IPS-20b (cell line): ENCODE measurements around the gene GDF2.

Source experiments
- H3K27ac ChIP-seq: one replicate; pipeline ENCODE4 v1.5.1; 2013; ENCODE audit warnings: low read length
- H3K27me3 ChIP-seq: 2 replicates; pipeline ENCODE4 v1.6.1; 2013; ENCODE audit warnings: mild to moderate bottlenecking, low read length, inconsistent platforms; ENCODE audit not compliant: insufficient read depth
- H3K36me3 ChIP-seq: 2 replicates; pipeline ENCODE4 v1.6.1; 2013; ENCODE audit warnings: low read depth, mild to moderate bottlenecking, inconsistent platforms, low read length, moderate library complexity; ENCODE audit not compliant: insufficient read depth
- H3K4me1 ChIP-seq: 2 replicates; pipeline ENCODE4 v1.6.1; 2013; ENCODE audit warnings: mild to moderate bottlenecking, control low read depth, inconsistent platforms, low read length, moderate library complexity; ENCODE audit not compliant: insufficient read depth
- H3K4me3 ChIP-seq: 2 replicates; pipeline ENCODE4 v1.5.1; 2013; ENCODE audit warnings: mild to moderate bottlenecking, low read length, inconsistent platforms
- H3K9ac ChIP-seq: 2 replicates; pipeline ENCODE4 v1.6.1; 2013; ENCODE audit warnings: low read depth, mild to moderate bottlenecking, inconsistent platforms, low read length, moderate library complexity
- H3K9me3 ChIP-seq: 2 replicates; pipeline ENCODE4 v1.6.1; 2013; ENCODE audit warnings: mild to moderate bottlenecking, low read depth, low read length, inconsistent platforms; ENCODE audit not compliant: insufficient read depth

Gene GDF2

GRCh38 chr10:47350671-47351640 is 28.7 kb downstream of the GDF2 start:
- Histone ChIP-seq H3K27ac (no peak overlapping the region), H3K27me3 (no peaks in the 10 kb centered on the region), H3K9me3 (no peaks in the 10 kb centered on the region), H3K4me3 (no peak overlapping the region), H3K9ac (no peak overlapping the region), H3K4me1 (no peaks in the 10 kb centered on the region), H3K36me3 (no peaks in the 10 kb centered on the region)

- Histone ChIP-seq H3K27ac (no peak overlapping the region), H3K36me3 (no peaks in the 10 kb centered on the region), H3K4me1 (no peaks in the 10 kb centered on the region), H3K9ac (no peak overlapping the region), H3K9me3 (no peaks in the 10 kb centered on the region), H3K4me3 (no peak overlapping the region), H3K27me3 (no peaks in the 10 kb centered on the region)
These were observed 29.9 kb downstream of the GDF2 start for GRCh38 chr10:47351899-47352815.

- Histone ChIP-seq H3K36me3 (no peaks in the 10 kb centered on the region), H3K27ac (no peak overlapping the region), H3K27me3 (no peaks in the 10 kb centered on the region), H3K4me3 (no peak overlapping the region), H3K4me1 (no peaks in the 10 kb centered on the region), H3K9ac (no peak overlapping the region), H3K9me3 (no peaks in the 10 kb centered on the region)
These were observed 31.1 kb downstream of the GDF2 start for GRCh38 chr10:47353351-47353750.

- no peaks in the 10 kb centered on the region for H3K4me1 ChIP-seq
These were observed 31.9 kb downstream of the GDF2 start for GRCh38 chr10:47354165-47354564.

GRCh38 chr10:47354900-47355299 is 32.6 kb downstream of the GDF2 start:
- Histone ChIP-seq H3K27me3 (no peaks in the 10 kb centered on the region), H3K9ac (no peak overlapping the region), H3K9me3 (no peaks in the 10 kb centered on the region), H3K36me3 (no peaks in the 10 kb centered on the region), H3K4me3 (no peak overlapping the region), H3K4me1 (no peaks in the 10 kb centered on the region), H3K27ac (no peak overlapping the region)

More at GRCh38 chr10:47354165-47354564, 31.9 kb downstream of the GDF2 start:
- no peaks in the 10 kb centered on the region for H3K36me3 ChIP-seq
- no peak overlapping the region for H3K4me3 ChIP-seq
- no peak overlapping the region for H3K27ac ChIP-seq
- H3K9me3 ChIP-seq = no peaks in the 10 kb centered on the region
- H3K9ac ChIP-seq = no peak overlapping the region
- H3K27me3 ChIP-seq = no peaks in the 10 kb centered on the region

GRCh38 chr10:47356708-47357107 is 34.5 kb downstream of the GDF2 start:
- Histone ChIP-seq H3K9ac (no peak overlapping the region), H3K4me3 (no peak overlapping the region), H3K4me1 (no peaks in the 10 kb centered on the region), H3K27ac (no peak overlapping the region), H3K9me3 (no peaks in the 10 kb centered on the region), H3K36me3 (no peaks in the 10 kb centered on the region), H3K27me3 (no peaks in the 10 kb centered on the region)

GRCh38 chr10:47357131-47357582 is 34.9 kb downstream of the GDF2 start:
- Histone ChIP-seq H3K9ac (no peak overlapping the region), H3K36me3 (no peaks in the 10 kb centered on the region), H3K27me3 (no peaks in the 10 kb centered on the region), H3K4me1 (no peaks in the 10 kb centered on the region), H3K9me3 (no peaks in the 10 kb centered on the region), H3K4me3 (no peak overlapping the region), H3K27ac (no peak overlapping the region)

- Histone ChIP-seq H3K9ac (no peak overlapping the region), H3K27ac (no peak overlapping the region), H3K36me3 (no peaks in the 10 kb centered on the region), H3K4me1 (no peaks in the 10 kb centered on the region), H3K9me3 (no peaks in the 10 kb centered on the region), H3K27me3 (no peaks in the 10 kb centered on the region), H3K4me3 (no peak overlapping the region)
These were observed 35.7 kb downstream of the GDF2 start for GRCh38 chr10:47357911-47358310.

- H3K27me3 ChIP-seq = no peaks in the 10 kb centered on the region
- H3K9me3 ChIP-seq = no peaks in the 10 kb centered on the region
- H3K4me1 ChIP-seq = no peaks in the 10 kb centered on the region
- no peak overlapping the region for H3K27ac ChIP-seq
- H3K4me3 ChIP-seq = no peak overlapping the region
- no peaks in the 10 kb centered on the region for H3K36me3 ChIP-seq
- H3K9ac ChIP-seq = no peak overlapping the region
These were observed 36.2 kb downstream of the GDF2 start for GRCh38 chr10:47358457-47358856.

GRCh38 chr10:47359101-47359500 is 36.8 kb downstream of the GDF2 start:
- H3K36me3 ChIP-seq = no peaks in the 10 kb centered on the region
- no peaks in the 10 kb centered on the region for H3K4me1 ChIP-seq

GRCh38 chr10:47359626-47360418 is 37.6 kb downstream of the GDF2 start:
- Histone ChIP-seq H3K36me3 (no peaks in the 10 kb centered on the region), H3K9me3 (no peaks in the 10 kb centered on the region), H3K27me3 (no peaks in the 10 kb centered on the region), H3K4me1 (no peaks in the 10 kb centered on the region), H3K9ac (no peak overlapping the region), H3K27ac (no peak overlapping the region), H3K4me3 (no peak overlapping the region)

More at GRCh38 chr10:47359101-47359500, 36.8 kb downstream of the GDF2 start:
- H3K27me3 ChIP-seq = no peaks in the 10 kb centered on the region
- no peak overlapping the region for H3K4me3 ChIP-seq
- H3K27ac ChIP-seq = no peak overlapping the region
- H3K9me3 ChIP-seq = no peaks in the 10 kb centered on the region
- no peak overlapping the region for H3K9ac ChIP-seq
